ENCODE measurements around the gene KRTAP25-1.

The KRTAP25-1 gene, protein sequence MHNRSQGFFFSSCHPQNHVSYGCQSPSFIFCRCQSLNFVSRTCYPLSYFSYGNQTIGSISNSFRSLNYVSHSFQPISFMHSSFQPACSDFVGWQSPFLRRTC

DNA sequence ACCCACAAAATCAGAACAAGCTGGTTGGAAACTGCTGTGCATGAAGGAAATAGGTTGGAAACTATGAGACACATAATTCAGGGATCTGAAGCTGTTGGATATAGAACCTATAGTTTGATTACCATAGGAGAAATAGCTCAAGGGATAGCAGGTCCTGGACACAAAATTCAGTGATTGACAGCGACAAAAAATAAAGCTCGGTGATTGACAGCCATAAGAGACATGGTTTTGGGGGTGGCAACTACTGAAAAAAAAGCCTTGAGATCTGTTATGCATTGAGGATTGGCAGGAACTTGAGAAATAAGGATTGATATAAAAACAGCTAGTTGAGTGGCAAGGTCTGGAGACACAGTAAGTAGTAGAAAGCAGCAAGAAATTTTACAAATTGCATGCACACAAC lies at the start of gene KRTAP25-1:
Gene KRTAP25-1 (minus strand): TSS at position 300 of the 400 bp plus-strand sequence. CDS start 24 bp downstream, at position 276.
- no peak for DNase-seq (ENCODE audit: low read depth in 2 of 2)

- DNase-seq (ENCODE audit: low read depth in 2 of 2), result no peak
These were observed 49.4 kb upstream of the KRTAP25-1 start for GRCh38 chr21:30338717-30339116.

DNA sequence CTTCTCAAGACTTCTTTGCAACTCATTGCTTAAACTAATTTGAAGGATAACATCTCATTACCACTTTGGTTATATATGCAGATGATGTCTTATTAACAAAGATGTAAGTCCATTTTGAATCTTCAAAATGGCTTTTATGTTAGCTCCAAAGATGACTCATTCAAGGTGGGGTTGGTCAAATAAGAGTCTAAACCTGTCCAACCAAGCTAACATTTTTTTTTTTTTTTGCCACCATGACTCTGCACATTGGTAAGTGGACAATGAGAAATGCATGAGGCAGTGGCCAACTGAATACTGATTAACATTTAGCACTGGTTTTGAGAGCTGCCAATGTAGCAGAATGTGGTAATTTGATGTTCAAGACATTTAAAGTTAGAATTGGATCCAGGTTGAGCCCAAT lies 48.5 kb upstream of the KRTAP25-1 start:
- no peak for DNase-seq (ENCODE audit: low read depth in 2 of 2)

- no peak for DNase-seq (ENCODE audit: low read depth in 2 of 2)
These were observed 48.0 kb upstream of the KRTAP25-1 start, which contains the start of gene KRTAP27-1 for GRCh38 chr21:30337276-30337744. Gene KRTAP27-1, minus strand, starts transcription at chr21:30337694. Its CDS starts 26 bp downstream, at chr21:30337668.

DNA sequence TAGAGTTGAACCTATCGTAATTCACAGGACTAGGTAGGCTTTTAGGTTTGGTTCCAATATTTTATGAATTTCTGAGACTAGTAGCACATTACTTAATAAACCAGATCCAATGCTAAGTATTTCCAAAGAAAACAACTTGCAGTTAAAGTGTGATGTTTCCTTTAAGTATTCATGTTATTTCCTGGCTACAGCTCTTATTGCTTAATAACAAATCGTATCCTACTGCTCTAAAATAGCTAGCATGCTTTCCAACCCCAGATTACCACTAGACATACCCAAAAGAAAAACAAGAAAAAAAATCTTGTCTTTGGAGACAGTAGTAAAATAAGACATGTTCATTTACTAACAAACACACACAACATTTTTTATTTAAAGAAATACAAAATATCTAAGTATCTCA lies 47.3 kb upstream of the KRTAP25-1 start:
- DNase-seq (ENCODE audit: low read depth in 2 of 2), result no peak

GRCh38 chr21:30333736-30334135 lies 44.4 kb upstream of the KRTAP25-1 start:
- no peak for DNase-seq (ENCODE audit: low read depth in 2 of 2)

DNA sequence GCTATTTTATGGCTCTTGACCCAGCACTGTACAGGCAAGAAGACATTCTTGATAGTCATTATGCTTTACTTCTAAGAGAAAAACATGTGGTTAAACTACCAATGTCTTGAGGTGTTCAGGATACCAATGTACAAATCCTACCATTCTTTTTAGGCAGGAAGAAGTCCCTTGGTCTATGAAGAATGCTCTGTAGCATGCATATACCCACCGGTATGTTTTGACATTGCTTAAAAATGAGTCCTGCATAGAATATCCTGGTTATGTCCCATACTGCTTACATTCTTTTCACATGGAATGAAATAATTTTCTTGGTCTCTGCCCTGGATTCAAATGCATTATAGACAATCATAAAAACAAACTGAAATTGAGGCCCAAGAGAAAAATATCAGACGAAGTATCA lies 43.4 kb upstream of the KRTAP25-1 start:
- DNase-seq (ENCODE audit: low read depth in 2 of 2), result no peak

- DNase-seq (ENCODE audit: low read depth in 2 of 2), result no peak
These were observed 40.0 kb upstream of the KRTAP25-1 start for GRCh38 chr21:30329203-30329875.

DNA sequence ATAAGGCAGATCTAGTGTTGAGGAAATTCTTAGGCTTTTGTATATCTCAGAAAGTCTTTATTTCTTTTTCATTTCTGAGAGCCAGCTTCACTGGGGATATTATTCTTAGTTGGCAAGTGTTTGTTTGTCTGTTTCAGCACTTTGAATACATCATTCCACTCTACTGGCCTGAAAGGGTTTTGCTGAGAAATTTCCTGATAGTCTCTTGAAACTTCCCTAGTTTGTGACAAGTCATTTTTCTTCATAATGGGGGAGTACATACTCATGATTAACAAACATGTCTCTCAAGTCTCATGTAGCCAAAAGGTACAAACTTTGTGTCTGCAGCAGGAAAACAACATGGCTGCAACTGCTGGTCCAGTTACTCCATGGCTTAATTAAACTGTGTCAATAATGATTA lies 37.1 kb upstream of the KRTAP25-1 start:
- no peak for DNase-seq (ENCODE audit: low read depth in 2 of 2)

DNA sequence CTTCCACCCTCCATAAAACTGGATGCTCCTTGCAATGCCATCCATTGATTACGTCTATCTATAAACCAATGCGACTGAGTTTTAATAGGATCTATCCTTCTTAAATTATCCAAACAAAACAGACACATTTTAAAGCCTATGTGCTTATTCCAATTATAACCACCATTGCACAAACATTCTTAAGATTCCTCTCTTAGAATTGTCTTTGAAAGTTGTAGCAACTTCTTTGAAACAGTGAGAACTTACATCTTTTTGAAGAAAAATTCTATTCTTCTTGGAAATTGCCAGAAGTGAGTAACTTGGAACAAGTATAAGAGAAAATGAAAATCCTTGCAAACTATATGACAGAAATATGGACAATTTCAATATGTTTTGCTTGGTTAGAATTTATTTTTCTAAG lies 30.9 kb upstream of the KRTAP25-1 start, which contains the start of gene KRTAP26-1:
Gene KRTAP26-1 (minus strand): TSS at position 101 of the 400 bp plus-strand sequence. CDS start 280 bp downstream, outside the sequence.
- no peak for DNase-seq (ENCODE audit: low read depth in 2 of 2)

GRCh38 chr21:30315701-30316100 lies 26.4 kb upstream of the KRTAP25-1 start:
- no peak for DNase-seq (ENCODE audit: low read depth in 2 of 2)

DNA sequence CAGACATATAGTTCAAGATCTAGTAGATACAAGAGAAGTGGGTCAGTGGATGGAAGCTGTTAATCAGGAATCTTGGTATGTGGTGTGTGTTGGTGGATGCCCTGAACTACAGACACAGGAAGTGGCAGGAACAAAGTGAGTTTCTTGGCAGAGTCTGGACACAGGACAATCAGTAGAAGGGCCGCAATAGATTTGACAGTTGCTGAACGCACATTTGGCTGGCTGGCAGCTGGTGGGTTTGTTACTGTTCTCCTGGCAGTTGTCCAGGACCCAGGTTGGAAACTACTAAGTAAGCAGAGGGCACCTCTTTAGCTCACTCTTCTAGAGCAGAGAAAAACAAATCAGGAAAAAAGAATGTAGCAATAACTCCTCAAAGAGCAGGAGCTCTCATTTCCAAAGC lies 17.6 kb upstream of the KRTAP25-1 start:
- DNase-seq (ENCODE audit: low read depth in 2 of 2), result no peak

GRCh38 chr21:30305136-30305535 lies 15.8 kb upstream of the KRTAP25-1 start:
- DNase-seq (ENCODE audit: low read depth in 2 of 2), result no peak

DNA sequence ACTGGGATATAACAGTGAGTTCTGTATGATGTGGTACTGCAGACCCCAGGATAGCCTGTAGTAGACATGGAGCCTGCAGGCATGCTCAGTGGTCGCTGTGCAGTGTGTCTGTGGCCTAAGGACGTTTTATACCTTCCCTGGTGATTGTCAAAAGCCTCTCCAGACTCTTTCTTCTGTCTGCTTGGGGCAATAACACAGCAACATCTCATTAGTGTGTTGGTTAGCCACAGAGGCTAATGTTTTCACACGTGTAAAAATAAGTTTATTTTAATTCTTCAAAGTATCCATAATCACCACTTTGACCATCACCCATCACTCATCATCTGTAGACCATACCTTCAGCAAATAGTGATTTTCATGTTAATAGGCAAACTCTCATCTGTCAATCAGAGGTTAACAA lies 6.5 kb downstream of the KRTAP25-1 start, which contains the start of gene KRTAP24-1:
Gene KRTAP24-1 (minus strand): TSS at position 101 of the 400 bp plus-strand sequence. CDS start 18 bp downstream, at position 83.
- no peak for DNase-seq (ENCODE audit: low read depth in 2 of 2)

DNA sequence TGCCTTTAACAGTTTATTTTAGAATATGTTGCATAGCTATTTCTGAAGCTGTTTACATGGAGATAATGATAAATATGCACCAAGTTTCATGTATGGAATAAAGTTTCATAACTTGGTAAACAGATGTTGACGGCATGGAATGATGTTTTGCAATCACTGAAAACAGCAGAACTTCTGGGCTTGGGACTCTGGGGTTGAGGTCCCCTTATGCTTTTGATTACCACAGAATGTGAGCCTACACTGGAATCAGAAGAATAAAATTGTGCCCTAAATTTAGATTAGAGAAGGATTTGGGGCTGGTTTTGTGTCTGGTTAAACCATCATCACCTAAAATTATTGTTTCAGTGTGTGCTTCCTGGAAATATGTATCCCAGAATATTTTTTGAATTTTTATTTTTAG lies 17.7 kb downstream of the KRTAP25-1 start:
- DNase-seq (ENCODE audit: low read depth in 2 of 2), result no peak

GRCh38 chr21:30271156-30271555 lies 18.2 kb downstream of the KRTAP25-1 start:
- no peak for DNase-seq (ENCODE audit: low read depth in 2 of 2)

- no peak for DNase-seq (ENCODE audit: low read depth in 2 of 2)
These were observed 19.3 kb downstream of the KRTAP25-1 start for GRCh38 chr21:30269803-30270530.

- no peak for DNase-seq (ENCODE audit: low read depth in 2 of 2)
These were observed 20.6 kb downstream of the KRTAP25-1 start for GRCh38 chr21:30268608-30269197.

- no peak for DNase-seq (ENCODE audit: low read depth in 2 of 2)
These were observed 31.5 kb downstream of the KRTAP25-1 start for GRCh38 chr21:30257773-30258172.

DNA sequence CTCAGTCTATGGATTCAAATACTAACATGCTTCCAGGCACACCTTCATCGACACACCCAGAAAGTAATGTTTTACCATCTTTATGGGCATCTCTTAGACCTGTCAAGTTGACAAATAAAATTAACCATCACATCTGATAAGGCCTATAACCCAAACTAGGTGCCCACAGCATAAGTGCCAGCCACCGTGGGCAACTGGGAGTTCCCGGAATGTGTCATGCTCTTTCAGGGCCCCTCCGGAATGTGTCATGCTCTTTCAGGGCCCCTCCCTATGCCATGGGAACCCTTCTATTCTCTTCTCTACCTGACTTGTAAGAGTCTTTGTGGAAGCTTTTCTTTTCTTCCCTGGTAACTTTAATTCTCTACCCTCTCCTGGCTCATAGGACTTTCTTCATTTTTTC lies 33.2 kb downstream of the KRTAP25-1 start:
- DNase-seq (ENCODE audit: low read depth in 2 of 2), result no peak

DNA sequence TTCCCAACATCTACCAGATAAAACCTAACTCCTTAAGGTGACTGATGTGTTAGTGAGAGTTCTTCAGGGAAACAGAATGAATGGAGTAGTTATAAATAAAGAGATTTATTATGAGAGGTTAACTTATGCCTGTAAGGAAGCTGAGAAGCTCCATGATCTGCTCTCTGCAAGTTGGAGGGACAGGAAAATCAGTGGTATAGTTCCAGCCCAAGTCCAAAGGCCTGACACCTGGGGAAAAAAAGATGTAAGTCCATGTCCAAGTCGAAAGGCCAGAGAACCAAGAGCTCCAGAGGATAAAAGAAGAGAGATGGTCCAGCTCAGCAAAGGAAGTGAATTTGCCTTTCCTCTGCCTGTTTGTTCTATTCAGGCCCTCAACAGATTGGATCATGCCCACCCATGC lies 33.6 kb downstream of the KRTAP25-1 start:
- DNase-seq (ENCODE audit: low read depth in 2 of 2), result no peak

DNA sequence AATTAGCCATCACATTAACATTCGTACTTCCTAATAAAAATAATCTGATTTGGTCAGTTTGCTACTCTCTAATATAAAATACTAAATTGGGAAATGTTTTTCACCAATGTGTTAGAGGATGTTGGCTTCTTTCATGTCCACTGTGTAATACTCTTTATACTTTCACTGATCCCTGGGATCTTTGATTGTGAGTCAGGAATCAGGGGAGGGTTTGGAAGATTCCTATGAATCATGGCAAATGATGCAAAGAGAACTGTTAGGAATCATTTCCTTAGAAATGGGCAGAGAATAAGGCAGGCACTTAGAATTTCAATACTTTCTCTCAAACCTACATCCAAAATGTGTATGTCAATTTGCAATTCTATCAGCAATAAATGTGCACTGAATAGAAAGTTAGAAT lies 37.5 kb downstream of the KRTAP25-1 start:
- DNase-seq (ENCODE audit: low read depth in 2 of 2), result no peak

Measured in stimulated activated CD8-positive, alpha-beta memory T cell treated with anti-CD3 and anti-CD28 coated beads, Interleukin-2, amount 100 ng/mL, for 1 hour (primary cell).